NCI-H748 (cell line): ENCODE data around the gene NBEAL1.
"Not testable (repeated sequence)": the region's sequence is repeated elsewhere in the genome, so short reads cannot be mapped to it uniquely, and the experiment has no call there.

Experiments used
- DNase-seq: peaks from one replicate; lab custom pipeline; 2025; ENCODE audit not compliant: unreplicated experiment; lab: John Stamatoyannopoulos, UW

Gene NBEAL1

GRCh38 chr2:203038586-203038985, 23.9 kb downstream of the NBEAL1 start:
- DNase-seq = no peak

GRCh38 chr2:203039211-203039610, 24.5 kb downstream of the NBEAL1 start:
- DNase-seq = not testable (repeated sequence)

- no peak for DNase-seq
These were observed 26.4 kb downstream of the NBEAL1 start for GRCh38 chr2:203040966-203041521.

GRCh38 chr2:203042178-203042577, 27.5 kb downstream of the NBEAL1 start:
- no peak for DNase-seq

GRCh38 chr2:203043226-203043625, 28.6 kb downstream of the NBEAL1 start:
- no peak for DNase-seq

- DNase-seq = no peak
These were observed 31.2 kb downstream of the NBEAL1 start for GRCh38 chr2:203045867-203046266.

- DNase-seq = no peak
These were observed 37.9 kb downstream of the NBEAL1 start for GRCh38 chr2:203052539-203052938.

GRCh38 chr2:203059567-203060240, 45.0 kb downstream of the NBEAL1 start:
- no peak for DNase-seq

- no peak for DNase-seq
These were observed 46.7 kb downstream of the NBEAL1 start for GRCh38 chr2:203061346-203061745.

- DNase-seq = no peak
These were observed 47.5 kb downstream of the NBEAL1 start for GRCh38 chr2:203062126-203062525.

GRCh38 chr2:203066519-203067091, 51.9 kb downstream of the NBEAL1 start:
- not testable (repeated sequence) for DNase-seq

- no peak for DNase-seq
These were observed 56.0 kb downstream of the NBEAL1 start for GRCh38 chr2:203070701-203071100.

GRCh38 chr2:203071148-203071547, 56.5 kb downstream of the NBEAL1 start:
- DNase-seq = no peak

GRCh38 chr2:203072371-203072770, 57.7 kb downstream of the NBEAL1 start:
- no peak for DNase-seq

- no peak for DNase-seq
These were observed 62.8 kb downstream of the NBEAL1 start for GRCh38 chr2:203077451-203077850.

GRCh38 chr2:203080447-203081045, 65.9 kb downstream of the NBEAL1 start:
- DNase-seq = no peak

GRCh38 chr2:203083328-203083727, 68.7 kb downstream of the NBEAL1 start:
- no peak for DNase-seq

- not testable (repeated sequence) for DNase-seq
These were observed 71.7 kb downstream of the NBEAL1 start for GRCh38 chr2:203086381-203086780.

- DNase-seq = not testable (repeated sequence)
These were observed 76.0 kb downstream of the NBEAL1 start for GRCh38 chr2:203090721-203091120.

GRCh38 chr2:203097735-203098134, 83.1 kb downstream of the NBEAL1 start:
- DNase-seq = no peak

- not testable (repeated sequence) for DNase-seq
These were observed 87.7 kb downstream of the NBEAL1 start for GRCh38 chr2:203102357-203102756.

- DNase-seq = no peak
These were observed 89.6 kb downstream of the NBEAL1 start for GRCh38 chr2:203104273-203104672.
